Ovary (tissue), 9 donors: ENCODE data around the gene KIF3B. TPM values are rescaled to one million over a fixed set of nuclear protein-coding genes. Genes with fewer than 3 reads are reported as not detected.
"Not testable (repeated sequence)": the region's sequence is repeated elsewhere in the genome, so short reads cannot be mapped to it uniquely, and the experiment has no call there.

Experiments
- DNase-seq, 5 donors: peaks; one replicate each; pipeline ENCODE4 v3.0.0-alpha.2; 2019 to 2020
- H3K27ac ChIP-seq, 2 donors: fragments of 200-600 bp; one replicate each; pipeline versions ENCODE4 v1.5.1 to v1.8.0; 2019 to 2022
- H3K27me3 ChIP-seq: fragments of 200-600 bp; one replicate; pipeline ENCODE4 v1.8.0; 2022
- H3K36me3 ChIP-seq: fragments of 200-600 bp; sonication (generic); one replicate; pipeline ENCODE4 v1.5.1; 2019
- H3K4me1 ChIP-seq: one replicate; pipeline ENCODE4 v1.8.1; 2013; ENCODE audit warnings: mild to moderate bottlenecking, moderate library complexity; ENCODE audit not compliant: insufficient read depth
- H3K4me3 ChIP-seq: fragments of 200-600 bp; sonication (generic); one replicate; pipeline ENCODE4 v1.5.1; 2017
- H3K9me3 ChIP-seq, 2 donors: fragments of 200-600 bp in 1 of 2; sonication (generic) in 1 of 2; one replicate each; pipeline versions ENCODE4 v1.5.1 to v1.8.1; 2013 to 2019; ENCODE audit warnings: mild to moderate bottlenecking in 1 of 2, moderate library complexity in 1 of 2
- EP300 ChIP-seq: sonication (generic); formaldehyde crosslinking; IDR thresholded peaks from one replicate; pipeline ENCODE4 v1.6.1; 2017; ENCODE audit warnings: antibody characterized with exemption
- POLR2A ChIP-seq: fragments of 450-650 bp; IDR thresholded peaks from one replicate; pipeline ENCODE4 v1.6.1; 2017; ENCODE audit warnings: antibody characterized with exemption, mild to moderate bottlenecking, moderate library complexity
- WGBS, 3 donors: extraction: QIAGEN DNeasy Blood & Tissue Kit in 1 of 3; methylation state at CpG; one replicate each; pipeline versions ENCODE4 v1.1.5 to v1.1.7; 2013 to 2017; 5-methylcytosine and 5-hydroxymethylcytosine counted together
- intact Hi-C, 4 donors: fragments of 100-400 bp; cut with DNase I; formaldehyde crosslinking; loops; one replicate each; pipeline versions ENCODE4 v1.11.0 to v1.15.1; 2022 to 2023
- polyA plus RNA-seq, 2 donors: library from polyadenylated mRNA; stranded (reverse); fragments of 200-250 nt in 1 of 2; fragments of 350-450 nt in 1 of 2; fragmentation: Illumina TruSeq in 1 of 2; extraction: RNeasy Lipid Tissue Mini Kit (QIAGEN cat#74804) in 1 of 2; gene quantifications; one replicate each; pipeline ENCODE4 v1.2.3, GENCODE V29; 2013 to 2014
- total RNA-seq, 7 donors: library from RNA; depleted of rRNA in 2 of 7; stranded (reverse); fragments of >200 nt in 2 of 7; fragmentation: NEBNext Ultra II Directional in 3 of 7; extraction: Animal tissue kit (Norgen Biotek cat#: 25700) in 3 of 7; gene quantifications; one replicate each; pipeline versions ENCODE4 v1.1.0 to v1.2.4, GENCODE V29; 2016 to 2023
- TF ChIP-seq, protein P1 (sequence below), 3 donors: fragments of 450-650 bp in 2 of 3; fragments of 200-600 bp in 1 of 3; IDR thresholded peaks; one replicate each; pipeline versions ENCODE4 v1.5.1 to v1.8.0; 2016 to 2022; ENCODE audit warnings: antibody characterized with exemption in 3 of 3, mild to moderate bottlenecking in 1 of 3
- donor health status: DM: no; HTN: no; CAD: no; lungs with moderate emphysema.
- donor health status: DM: no; HTN: no; CAD: no.
- donor health status: Bipolar disorder and iron deficiency.
- donor health status: DM: yes; HTN: yes; CAD: no.
- donor health status: DM: no; HTN: no; CAD: no.
- donor health status: DM: yes; HTN: yes; CAD: no.

The KIF3B gene
- total and polyA plus RNA-seq, 9 donors = 10.6 to 29.8 (median 23.7) TPM

DNA sequence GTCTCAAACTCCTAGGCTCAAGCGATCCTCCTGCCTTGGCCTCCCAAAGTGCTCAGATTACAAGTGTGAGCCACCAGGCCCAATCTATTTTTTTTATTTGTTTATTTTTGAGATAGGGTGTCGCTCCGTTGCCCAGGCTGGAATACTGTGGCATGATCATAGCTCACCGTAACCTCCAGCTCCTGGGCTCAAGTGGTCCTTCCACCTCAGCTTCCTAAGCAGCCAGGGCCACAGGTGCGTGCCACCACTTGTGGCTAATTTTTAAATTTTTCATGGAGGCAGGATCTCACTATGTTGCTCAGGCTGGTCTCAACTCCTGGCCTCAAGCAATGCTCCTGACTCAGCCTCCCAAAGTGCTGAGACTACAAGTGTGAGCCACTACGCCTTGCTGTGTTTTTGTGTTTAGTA is 9.8 kb downstream of the KIF3B start:
- no peaks in the 10 kb centered on the region for H3K36me3 ChIP-seq

DNA sequence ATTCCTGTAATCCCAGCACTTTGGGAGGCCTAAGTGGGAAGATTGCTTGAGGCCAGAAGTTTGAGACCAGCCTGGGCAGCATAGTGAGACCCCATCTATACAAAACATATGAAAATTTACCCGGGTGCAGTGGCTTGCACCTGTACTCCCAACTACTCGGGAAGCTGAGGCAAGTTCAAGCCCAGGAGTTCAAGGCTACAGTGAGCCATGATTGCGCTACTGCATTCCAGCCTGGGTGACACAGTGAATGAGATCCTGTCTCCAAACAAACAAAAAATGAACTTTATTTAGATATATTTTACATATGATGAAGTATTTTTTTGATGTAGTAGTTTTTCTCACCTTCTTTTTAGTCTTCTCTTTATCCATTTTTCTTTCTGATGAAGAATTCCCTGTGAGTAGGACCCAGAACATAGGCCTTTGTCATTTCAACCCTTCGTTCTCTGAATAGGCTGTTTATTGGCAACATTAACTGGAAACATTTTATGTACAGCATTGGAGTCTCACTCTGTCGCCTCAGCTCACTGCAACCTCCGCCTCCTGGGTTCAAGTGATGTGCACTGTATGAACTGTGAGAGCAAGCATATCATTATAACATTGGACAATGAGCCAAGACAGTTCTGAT is 10.9 kb downstream of the KIF3B start:
- no peaks in the 10 kb centered on the region for H3K36me3 ChIP-seq
- TF ChIP-seq POLR2A = no peak
- TF ChIP-seq, protein P1, sequence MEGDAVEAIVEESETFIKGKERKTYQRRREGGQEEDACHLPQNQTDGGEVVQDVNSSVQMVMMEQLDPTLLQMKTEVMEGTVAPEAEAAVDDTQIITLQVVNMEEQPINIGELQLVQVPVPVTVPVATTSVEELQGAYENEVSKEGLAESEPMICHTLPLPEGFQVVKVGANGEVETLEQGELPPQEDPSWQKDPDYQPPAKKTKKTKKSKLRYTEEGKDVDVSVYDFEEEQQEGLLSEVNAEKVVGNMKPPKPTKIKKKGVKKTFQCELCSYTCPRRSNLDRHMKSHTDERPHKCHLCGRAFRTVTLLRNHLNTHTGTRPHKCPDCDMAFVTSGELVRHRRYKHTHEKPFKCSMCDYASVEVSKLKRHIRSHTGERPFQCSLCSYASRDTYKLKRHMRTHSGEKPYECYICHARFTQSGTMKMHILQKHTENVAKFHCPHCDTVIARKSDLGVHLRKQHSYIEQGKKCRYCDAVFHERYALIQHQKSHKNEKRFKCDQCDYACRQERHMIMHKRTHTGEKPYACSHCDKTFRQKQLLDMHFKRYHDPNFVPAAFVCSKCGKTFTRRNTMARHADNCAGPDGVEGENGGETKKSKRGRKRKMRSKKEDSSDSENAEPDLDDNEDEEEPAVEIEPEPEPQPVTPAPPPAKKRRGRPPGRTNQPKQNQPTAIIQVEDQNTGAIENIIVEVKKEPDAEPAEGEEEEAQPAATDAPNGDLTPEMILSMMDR (IDR thresholded peaks at IDR 0.05) = no peak
- no peak for TF ChIP-seq EP300
- H3K4me1 ChIP-seq = no peaks in the 10 kb centered on the region
- H3K4me3 ChIP-seq = no peak overlapping the region
- H3K27ac ChIP-seq = no peak overlapping the region
- no peak for DNase-seq
- intact Hi-C loops = no loop called here
- H3K27me3 ChIP-seq = no peaks in the 10 kb centered on the region
- 66 to 85% (median 73%) methylated on average over 6 of the region's 6 CpGs for WGBS, 3 donors
- no peaks in the 10 kb centered on the region for H3K9me3 ChIP-seq

More for the DNA sequence above, 9.8 kb downstream of the KIF3B start:
- Histone ChIP-seq H3K27me3 (no peaks in the 10 kb centered on the region), H3K27ac (no peak overlapping the region), H3K9me3 (no peaks in the 10 kb centered on the region), H3K4me3 (no peak overlapping the region), H3K4me1 (no peaks in the 10 kb centered on the region)
- TF ChIP-seq, protein P1 (IDR thresholded peaks at IDR 0.05) = no peak
- no peak for TF ChIP-seq POLR2A
- no peak for TF ChIP-seq EP300
- DNase-seq = no peak
- 96 to 99% (median 97%) methylated on average over 6 of the region's 6 CpGs for WGBS, 3 donors
- intact Hi-C loops = no loop called here

DNA sequence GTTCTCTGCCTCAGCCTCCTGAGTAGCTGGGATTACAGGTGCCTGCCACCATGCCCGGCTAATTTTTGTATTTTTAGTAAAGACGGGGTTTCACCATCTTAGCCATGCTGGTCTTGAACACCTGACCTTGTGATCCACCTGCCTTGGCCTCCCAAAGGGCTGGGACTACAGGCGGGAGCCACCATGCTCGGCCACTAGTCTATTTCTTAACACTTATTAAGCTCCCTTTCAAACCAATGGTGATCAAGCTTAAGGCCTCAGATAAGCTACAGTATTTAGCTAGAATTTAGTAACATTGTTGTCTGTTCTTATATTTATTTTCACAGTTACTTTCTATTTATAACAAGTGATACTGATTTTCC is 11.8 kb downstream of the KIF3B start:
- H3K27me3 ChIP-seq, H3K4me1 ChIP-seq, intact Hi-C loops, DNase-seq, H3K9me3 ChIP-seq, H3K36me3 ChIP-seq, H3K4me3 ChIP-seq, H3K27ac ChIP-seq: not testable (repeated sequence)
- WGBS, 3 donors = 92 to 99% (median 96%) methylated on average over 4 of the region's 4 CpGs

- WGBS, 3 donors = 86 to 94% (median 94%) methylated on average over 15 of the region's 15 CpGs
- intact Hi-C loops = no loop called here
These were observed 12.4 kb downstream of the KIF3B start for GRCh38 chr20:32289661-32290431.

More at GRCh38 chr20:32289661-32290431, 12.4 kb downstream of the KIF3B start:
- no peaks in the 10 kb centered on the region for H3K27me3 ChIP-seq
- DNase-seq = no peak
- H3K36me3 ChIP-seq = no peaks in the 10 kb centered on the region
- no peak for TF ChIP-seq EP300
- TF ChIP-seq, protein P1 (IDR thresholded peaks at IDR 0.05) = no peak
- TF ChIP-seq POLR2A = no peak
- no peaks in the 10 kb centered on the region for H3K4me1 ChIP-seq
- no peaks in the 10 kb centered on the region for H3K9me3 ChIP-seq
- no peak overlapping the region for H3K27ac ChIP-seq
- H3K4me3 ChIP-seq = no peak overlapping the region
